Natural killer cell (primary cell): Measurements from ENCODE around the gene FRMD4A. TPM values are rescaled to one million over a fixed set of nuclear protein-coding genes. Genes with fewer than 3 reads are reported as not detected.

Experiments
- ATAC-seq, 3 donors: fragments of 150-1000 bp in 2 of 3; fragments of 200-7000 bp in 1 of 3; cut with Tn5 transposase; 1 replicate in 1 of 3; 2 replicates in 2 of 3; pipeline ENCODE4 v1.10.0; 2021; ENCODE audit warnings: mild to moderate bottlenecking in 2 of 3, moderate library complexity in 2 of 3
- DNase-seq, 2 donors: peaks; one replicate each; pipeline versions ENCODE4 v3.0.0 to v3.0.0-alpha.2; 2013 to 2021; ENCODE audit warnings: mixed read lengths in 1 of 2
- H3K27ac ChIP-seq: one replicate; pipeline ENCODE4 v1.5.1; 2013; ENCODE audit warnings: mild to moderate bottlenecking, low read length
- H3K27me3 ChIP-seq: one replicate; pipeline ENCODE4 v1.6.1; 2013; ENCODE audit warnings: low read length; ENCODE audit not compliant: control insufficient read depth, insufficient read depth
- H3K36me3 ChIP-seq: one replicate; pipeline ENCODE4 v1.6.1; 2013; ENCODE audit warnings: low read length; ENCODE audit not compliant: control insufficient read depth, insufficient read depth
- H3K4me1 ChIP-seq: one replicate; pipeline ENCODE4 v1.6.1; 2013; ENCODE audit warnings: low read length; ENCODE audit not compliant: control insufficient read depth, insufficient read depth
- H3K4me3 ChIP-seq: one replicate; pipeline ENCODE4 v1.5.1; 2013; ENCODE audit warnings: low read length
- H3K9me3 ChIP-seq: one replicate; pipeline ENCODE4 v1.6.1; 2013; ENCODE audit warnings: low read length; ENCODE audit not compliant: control insufficient read depth, insufficient read depth
- H3K27ac Mint-ChIP-seq, 2 donors: one replicate each; pipeline ENCODE4 v1.8.0; 2022; ENCODE audit warnings: mild to moderate bottlenecking in 2 of 2, mixed read lengths in 2 of 2, moderate library complexity in 1 of 2
- H3K27me3 Mint-ChIP-seq, 2 donors: one replicate each; pipeline ENCODE4 v1.8.0; 2022; ENCODE audit warnings: low read depth in 2 of 2, mixed read lengths in 2 of 2
- H3K36me3 Mint-ChIP-seq: one replicate; pipeline ENCODE4 v1.8.0; 2022; ENCODE audit warnings: mixed read lengths
- H3K4me1 Mint-ChIP-seq, 2 donors: one replicate each; pipeline ENCODE4 v1.8.0; 2022; ENCODE audit warnings: mixed read lengths in 2 of 2
- H3K4me3 Mint-ChIP-seq: one replicate; pipeline ENCODE4 v1.8.0; 2022; ENCODE audit warnings: mild to moderate bottlenecking, moderate library complexity, mixed read lengths
- H3K9me3 Mint-ChIP-seq, 2 donors: one replicate each; pipeline ENCODE4 v1.8.0; 2022; ENCODE audit warnings: mixed read lengths in 2 of 2
- WGBS: methylation state at CpG from one replicate; pipeline ENCODE4 v1.1.7; 2013; ENCODE audit warnings: missing lambda C conversion rate; ENCODE audit not compliant: insufficient coverage; 5-methylcytosine and 5-hydroxymethylcytosine counted together
- intact Hi-C: fragments of 100-400 bp; cut with micrococcal nuclease; formaldehyde crosslinking; loops from one replicate; pipeline ENCODE4 v1.14.2; 2022
- total RNA-seq, 4 donors: library from RNA; stranded (reverse); fragments of 120-200 nt in 1 of 4; gene quantifications; one replicate each; pipeline versions ENCODE4 v1.2.3 to v1.2.4, GENCODE V29; 2013 to 2022
- TF ChIP-seq, protein P1 (sequence below): fragments of 200-600 bp; IDR thresholded peaks from one replicate; pipeline ENCODE4 v1.8.0; 2022; ENCODE audit warnings: antibody characterized with exemption

FRMD4A gene
- total RNA-seq, 3 donors from 2014 or later (not counting 1 experiment from before 2014, with no cell fraction given): 0.36 to 0.38 TPM; not detected in 1

DNA sequence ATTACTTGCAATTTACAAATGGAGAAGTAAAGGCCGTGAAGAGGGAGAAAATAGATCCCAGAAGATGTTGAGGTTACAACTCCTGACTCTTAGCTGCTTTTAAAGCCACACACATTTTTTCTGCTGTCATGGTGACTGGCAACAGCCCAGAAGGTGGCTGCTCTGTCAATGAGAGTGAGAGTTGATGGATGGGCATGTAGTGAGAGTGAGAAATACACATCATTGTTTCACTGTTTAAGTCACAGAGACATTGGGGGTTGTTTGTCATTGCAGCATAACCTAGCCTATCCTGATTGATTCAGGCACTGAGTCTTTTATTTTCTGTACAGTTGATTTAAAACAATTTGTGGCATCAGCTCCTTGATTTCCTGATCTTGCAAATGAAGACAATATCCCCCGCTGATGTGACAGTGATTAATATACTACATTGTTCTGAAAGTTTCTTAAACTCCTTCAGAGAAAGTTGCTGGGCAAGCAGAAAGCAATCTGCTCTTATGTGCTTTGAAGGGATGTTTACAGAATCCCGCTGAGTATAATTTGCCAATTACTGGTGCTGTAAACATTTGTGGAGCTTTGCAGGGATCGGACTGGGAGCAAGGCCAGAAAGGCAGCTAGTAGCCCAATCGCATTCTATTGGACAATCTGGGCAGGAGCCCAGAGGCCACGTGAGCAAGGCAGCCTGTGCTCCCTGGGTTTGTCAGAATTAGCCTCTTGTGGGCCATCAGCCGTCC lies 514.4 kb downstream of the FRMD4A start:
- Mint-ChIP-seq H3K4me3 (no peak overlapping the region), H3K36me3 (no peaks in the 10 kb centered on the region), H3K9me3 (no peaks in the 10 kb centered on the region), H3K4me1 (peaks cover 18 to 23% of the 10 kb centered on the region in 2 donors), H3K27ac (no peak overlapping the region), H3K27me3 (peaks cover 18 to 33% of the 10 kb centered on the region in 2 donors)
- no peak overlapping the region for H3K27ac ChIP-seq
- DNase-seq (no peak), ATAC-seq (no peak)
- H3K4me3 ChIP-seq: no peak overlapping the region
- intact Hi-C loops: no loop called here
- TF ChIP-seq, protein P1, sequence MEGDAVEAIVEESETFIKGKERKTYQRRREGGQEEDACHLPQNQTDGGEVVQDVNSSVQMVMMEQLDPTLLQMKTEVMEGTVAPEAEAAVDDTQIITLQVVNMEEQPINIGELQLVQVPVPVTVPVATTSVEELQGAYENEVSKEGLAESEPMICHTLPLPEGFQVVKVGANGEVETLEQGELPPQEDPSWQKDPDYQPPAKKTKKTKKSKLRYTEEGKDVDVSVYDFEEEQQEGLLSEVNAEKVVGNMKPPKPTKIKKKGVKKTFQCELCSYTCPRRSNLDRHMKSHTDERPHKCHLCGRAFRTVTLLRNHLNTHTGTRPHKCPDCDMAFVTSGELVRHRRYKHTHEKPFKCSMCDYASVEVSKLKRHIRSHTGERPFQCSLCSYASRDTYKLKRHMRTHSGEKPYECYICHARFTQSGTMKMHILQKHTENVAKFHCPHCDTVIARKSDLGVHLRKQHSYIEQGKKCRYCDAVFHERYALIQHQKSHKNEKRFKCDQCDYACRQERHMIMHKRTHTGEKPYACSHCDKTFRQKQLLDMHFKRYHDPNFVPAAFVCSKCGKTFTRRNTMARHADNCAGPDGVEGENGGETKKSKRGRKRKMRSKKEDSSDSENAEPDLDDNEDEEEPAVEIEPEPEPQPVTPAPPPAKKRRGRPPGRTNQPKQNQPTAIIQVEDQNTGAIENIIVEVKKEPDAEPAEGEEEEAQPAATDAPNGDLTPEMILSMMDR: no peak
- WGBS: 95% methylated on average over 6 of the region's 7 CpGs
- no peaks in the 10 kb centered on the region for H3K36me3 ChIP-seq
- H3K27me3 ChIP-seq: no peaks in the 10 kb centered on the region
- no peaks in the 10 kb centered on the region for H3K9me3 ChIP-seq
- peaks cover 16% of the 10 kb centered on the region for H3K4me1 ChIP-seq

DNA sequence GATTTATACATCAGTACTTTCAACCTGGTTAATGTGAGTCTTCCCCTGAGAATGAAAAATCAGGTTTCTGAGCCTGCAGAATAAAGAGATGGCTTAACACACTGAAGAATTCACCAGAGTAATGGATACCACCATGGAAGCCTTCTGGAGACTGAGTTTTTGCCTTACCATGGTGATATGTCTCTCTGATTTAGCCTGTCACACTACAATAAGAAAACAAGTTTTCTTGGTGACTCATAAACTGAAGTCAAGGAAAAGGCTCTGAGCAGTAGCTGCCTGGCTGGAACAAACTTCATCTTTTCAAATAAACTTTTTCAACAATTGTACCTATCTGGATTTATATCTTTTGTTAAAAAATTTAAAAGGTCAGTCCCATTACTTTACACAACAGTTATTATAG lies 515.0 kb downstream of the FRMD4A start:
- no peak overlapping the region for H3K4me3 Mint-ChIP-seq
- intact Hi-C loops: no loop called here
- no peak overlapping the region for H3K27ac ChIP-seq

DNA sequence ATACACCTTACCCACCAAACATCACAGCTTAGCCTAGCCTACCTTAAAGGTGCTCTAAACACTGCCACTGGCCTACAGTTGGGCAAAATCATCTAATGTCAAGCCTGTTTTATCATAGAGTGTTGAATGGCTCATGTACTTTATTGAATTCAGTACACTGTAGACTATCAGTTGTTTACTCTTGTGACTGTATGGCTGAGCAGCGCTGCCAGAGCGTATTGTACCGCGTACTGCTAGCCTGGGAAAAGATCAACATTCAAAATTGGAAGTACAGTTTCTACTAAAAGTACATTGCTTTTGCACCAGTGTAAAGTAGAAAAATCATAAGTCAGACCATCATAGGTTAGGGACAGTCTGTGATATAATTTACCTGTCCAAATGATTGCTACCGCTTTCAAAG lies 517.2 kb downstream of the FRMD4A start:
- H3K27me3 Mint-ChIP-seq: peaks cover 6 to 20% of the 10 kb centered on the region in 2 donors
- no peaks in the 10 kb centered on the region for H3K4me1 Mint-ChIP-seq
- no peak overlapping the region for H3K27ac Mint-ChIP-seq
- no peak overlapping the region for H3K4me3 ChIP-seq
- no peak overlapping the region for H3K4me3 Mint-ChIP-seq
- no peaks in the 10 kb centered on the region for H3K4me1 ChIP-seq
- H3K27me3 ChIP-seq: no peaks in the 10 kb centered on the region
- WGBS: over 99% methylated on average over 5 of the region's 5 CpGs
- H3K9me3 Mint-ChIP-seq: no peaks in the 10 kb centered on the region
- intact Hi-C loops: no loop called here
- H3K36me3 Mint-ChIP-seq: no peaks in the 10 kb centered on the region
- ATAC-seq: no peak
- no peak for DNase-seq
- H3K9me3 ChIP-seq: no peaks in the 10 kb centered on the region
- TF ChIP-seq, protein P1: no peak
- no peaks in the 10 kb centered on the region for H3K36me3 ChIP-seq
- H3K27ac ChIP-seq: no peak overlapping the region

More for the DNA sequence above, 515.0 kb downstream of the FRMD4A start:
- H3K27me3 Mint-ChIP-seq: peaks cover 15 to 30% of the 10 kb centered on the region in 2 donors
- Histone ChIP-seq H3K36me3 (no peaks in the 10 kb centered on the region), H3K4me3 (no peak overlapping the region), H3K9me3 (no peaks in the 10 kb centered on the region), H3K4me1 (peaks cover 10% of the 10 kb centered on the region), H3K27me3 (no peaks in the 10 kb centered on the region)
- H3K4me1 Mint-ChIP-seq: peaks cover 15 to 17% of the 10 kb centered on the region in 2 donors
- DNase-seq (no peak), ATAC-seq (no peak)
- no peaks in the 10 kb centered on the region for H3K9me3 Mint-ChIP-seq
- no peaks in the 10 kb centered on the region for H3K36me3 Mint-ChIP-seq
- no peak overlapping the region for H3K27ac Mint-ChIP-seq
- TF ChIP-seq, protein P1: no peak

DNA sequence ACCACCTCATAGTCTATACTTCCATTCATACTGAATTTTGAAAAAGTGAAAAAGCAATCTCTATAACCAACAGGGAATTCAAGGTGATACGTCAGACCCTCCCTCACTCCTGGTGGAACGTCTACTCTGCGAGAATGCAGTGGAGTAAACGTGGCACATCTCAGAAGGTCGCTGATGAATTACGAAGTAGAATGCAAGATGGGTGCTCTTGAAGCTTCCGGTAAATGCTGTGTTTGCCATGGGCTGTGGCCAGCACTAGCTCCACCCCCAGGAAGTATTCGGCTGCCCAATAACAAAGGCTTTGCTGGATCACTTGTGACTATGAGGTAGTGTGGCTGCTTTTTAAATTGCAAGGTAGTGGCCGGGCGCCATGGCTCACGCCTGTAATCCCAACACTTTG lies 517.9 kb downstream of the FRMD4A start:
- 95% methylated on average over 11 of the region's 11 CpGs for WGBS

More for the DNA sequence above, 517.9 kb downstream of the FRMD4A start:
- no peak overlapping the region for H3K27ac ChIP-seq
- Mint-ChIP-seq H3K4me3 (no peak overlapping the region), H3K4me1 (no peaks in the 10 kb centered on the region), H3K27me3 (peaks cover 4 to 20% of the 10 kb centered on the region in 2 donors), H3K36me3 (no peaks in the 10 kb centered on the region), H3K9me3 (no peaks in the 10 kb centered on the region), H3K27ac (no peak overlapping the region)
- H3K4me1 ChIP-seq: no peaks in the 10 kb centered on the region
- intact Hi-C loops: no loop called here
- no peak overlapping the region for H3K4me3 ChIP-seq
- no peaks in the 10 kb centered on the region for H3K36me3 ChIP-seq
- DNase-seq (no peak), ATAC-seq (no peak)
- TF ChIP-seq, protein P1: no peak
- H3K9me3 ChIP-seq: no peaks in the 10 kb centered on the region
- H3K27me3 ChIP-seq: no peaks in the 10 kb centered on the region
